GM06990 (cell line): Measurements from ENCODE around the gene SPPL2C.

Experiments
- DNase-seq: peaks from one replicate; pipeline ENCODE4 v3.0.0-alpha.2; 2011; ENCODE audit not compliant: insufficient read length; ENCODE audit errors: extremely low read depth
- H3K27me3 ChIP-seq: replicated peaks from 2 replicates; pipeline ENCODE4 v1.6.0; 2011; ENCODE audit warnings: low read length; ENCODE audit not compliant: control insufficient read depth, insufficient read depth
- H3K36me3 ChIP-seq: 2 replicates; pipeline ENCODE4 v1.5.1; 2011; ENCODE audit warnings: low read length; ENCODE audit not compliant: control insufficient read depth, insufficient read depth
- H3K4me3 ChIP-seq: replicated peaks from 2 replicates; pipeline ENCODE4 v1.5.1; 2011; ENCODE audit warnings: low read depth, mild to moderate bottlenecking, control low read depth, low read length
- TF ChIP-seq, protein P1 (sequence below): IDR thresholded peaks from 2 replicates; pipeline ENCODE4 v1.5.1; 2011; ENCODE audit warnings: low read length, control low read depth, mild to moderate bottlenecking, inconsistent platforms; ENCODE audit not compliant: insufficient read depth, poor library complexity, severe bottlenecking

Gene SPPL2C

DNA sequence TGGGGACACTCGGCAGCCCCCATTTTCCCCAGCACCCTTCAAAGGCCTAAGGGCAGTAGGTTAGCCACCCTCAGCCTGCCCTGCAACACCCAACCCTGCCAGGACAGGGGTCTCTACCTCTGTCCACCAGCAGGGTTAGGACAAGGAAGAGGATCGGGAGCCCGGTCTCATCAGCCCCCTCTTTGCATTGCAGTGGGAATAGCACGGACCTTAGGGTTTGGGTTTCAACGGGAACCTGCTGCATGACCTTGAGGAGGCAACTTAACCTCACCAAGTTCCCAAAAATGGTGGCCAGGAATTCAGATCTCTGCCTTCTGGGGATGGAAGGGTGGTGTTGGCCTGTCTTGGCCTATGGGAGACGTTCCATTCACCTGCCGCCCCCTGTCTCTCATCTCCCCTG, 20.2 kb upstream of the SPPL2C start:
- H3K4me3 ChIP-seq = no peak overlapping the region
- H3K36me3 ChIP-seq = no peaks in the 10 kb centered on the region
- no peaks in the 10 kb centered on the region; the same call in 1 of the 2 replicates for H3K27me3 ChIP-seq
- no peak for DNase-seq
- TF ChIP-seq, protein P1, sequence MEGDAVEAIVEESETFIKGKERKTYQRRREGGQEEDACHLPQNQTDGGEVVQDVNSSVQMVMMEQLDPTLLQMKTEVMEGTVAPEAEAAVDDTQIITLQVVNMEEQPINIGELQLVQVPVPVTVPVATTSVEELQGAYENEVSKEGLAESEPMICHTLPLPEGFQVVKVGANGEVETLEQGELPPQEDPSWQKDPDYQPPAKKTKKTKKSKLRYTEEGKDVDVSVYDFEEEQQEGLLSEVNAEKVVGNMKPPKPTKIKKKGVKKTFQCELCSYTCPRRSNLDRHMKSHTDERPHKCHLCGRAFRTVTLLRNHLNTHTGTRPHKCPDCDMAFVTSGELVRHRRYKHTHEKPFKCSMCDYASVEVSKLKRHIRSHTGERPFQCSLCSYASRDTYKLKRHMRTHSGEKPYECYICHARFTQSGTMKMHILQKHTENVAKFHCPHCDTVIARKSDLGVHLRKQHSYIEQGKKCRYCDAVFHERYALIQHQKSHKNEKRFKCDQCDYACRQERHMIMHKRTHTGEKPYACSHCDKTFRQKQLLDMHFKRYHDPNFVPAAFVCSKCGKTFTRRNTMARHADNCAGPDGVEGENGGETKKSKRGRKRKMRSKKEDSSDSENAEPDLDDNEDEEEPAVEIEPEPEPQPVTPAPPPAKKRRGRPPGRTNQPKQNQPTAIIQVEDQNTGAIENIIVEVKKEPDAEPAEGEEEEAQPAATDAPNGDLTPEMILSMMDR = no peak

DNA sequence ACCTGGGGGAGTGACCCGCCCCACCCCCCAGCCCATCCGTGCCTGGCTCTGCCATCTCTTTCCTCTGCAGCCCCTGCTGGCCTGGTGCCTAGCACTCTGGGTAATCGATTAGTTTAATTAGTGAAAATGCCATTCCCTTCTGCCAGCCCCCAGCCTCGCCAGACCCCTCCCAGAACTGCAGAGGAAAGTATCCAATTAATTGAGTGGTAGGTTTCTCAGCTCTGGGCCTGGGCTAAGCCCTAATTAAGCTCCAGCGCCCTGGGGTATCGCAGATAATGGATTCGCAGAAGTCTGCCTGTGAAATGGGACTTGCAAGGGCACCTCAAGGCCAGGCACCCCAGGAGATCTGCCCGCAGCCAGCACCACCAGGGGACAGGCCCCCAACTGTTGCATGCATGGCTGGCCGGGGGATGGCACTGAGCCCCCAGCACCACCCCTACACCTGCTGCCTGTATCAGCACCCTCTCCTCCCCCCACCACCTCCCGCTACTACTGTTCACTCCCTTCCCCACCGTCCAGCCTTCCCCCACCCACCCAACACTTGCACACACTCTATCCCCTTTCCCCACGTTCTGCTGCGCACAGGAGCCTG, 19.7 kb upstream of the SPPL2C start:
- TF ChIP-seq, protein P1 = no peak
- no peak for DNase-seq
- H3K4me3 ChIP-seq = no peak overlapping the region
- H3K36me3 ChIP-seq = no peaks in the 10 kb centered on the region
- H3K27me3 ChIP-seq = no peaks in the 10 kb centered on the region; the same call in 1 of the 2 replicates

- Histone ChIP-seq H3K36me3 (no peaks in the 10 kb centered on the region), H3K4me3 (no peak overlapping the region), H3K27me3 (no peaks in the 10 kb centered on the region; the same call in 1 of the 2 replicates)
- TF ChIP-seq, protein P1 = no peak
- no peak for DNase-seq
These were observed 18.9 kb upstream of the SPPL2C start for GRCh38 chr17:45825792-45826191.

GRCh38 chr17:45826919-45827588, 17.6 kb upstream of the SPPL2C start:
- Histone ChIP-seq H3K27me3 (no peaks in the 10 kb centered on the region; the same call in 1 of the 2 replicates), H3K36me3 (no peaks in the 10 kb centered on the region), H3K4me3 (no peak overlapping the region)
- TF ChIP-seq, protein P1 = no peak
- DNase-seq = no peak

GRCh38 chr17:45828171-45828570, 16.5 kb upstream of the SPPL2C start:
- H3K4me3 ChIP-seq = no peak overlapping the region
- no peaks in the 10 kb centered on the region for H3K36me3 ChIP-seq
- no peak for DNase-seq
- H3K27me3 ChIP-seq = no peaks in the 10 kb centered on the region; the same call in 1 of the 2 replicates
- TF ChIP-seq, protein P1 = no peak
